Kidney (tissue), 14 donors: ENCODE data around the gene TMEM131. TPM values are rescaled to one million over a fixed set of nuclear protein-coding genes. Genes with fewer than 3 reads are reported as not detected.

Source experiments
- DNase-seq, 5 donors: peaks; one replicate each; pipeline ENCODE4 v3.0.0-alpha.2; 2013 to 2020
- FAIRE-seq: peaks from 2 replicates; lab custom pipeline; 2012; peaks lifted over from hg19 to GRCh38; lab: Jason Lieb, UNC
- H3K27ac ChIP-seq, 2 donors: one replicate each; pipeline ENCODE4 v1.7.0; 2013; ENCODE audit warnings: low read depth in 2 of 2, low read length in 2 of 2, inconsistent platforms in 1 of 2
- H3K27me3 ChIP-seq: one replicate; pipeline ENCODE4 v1.7.1; 2013; ENCODE audit warnings: low read length, inconsistent platforms; ENCODE audit not compliant: control insufficient read depth, insufficient read depth
- H3K36me3 ChIP-seq, 3 donors: one replicate each; pipeline versions ENCODE4 v1.7.0 to v1.7.1; 2013; ENCODE audit warnings: low read length in 3 of 3, control low read depth in 1 of 3, inconsistent platforms in 1 of 3; ENCODE audit not compliant: insufficient read depth in 3 of 3, control insufficient read depth in 2 of 3
- H3K4me1 ChIP-seq, 3 donors: one replicate each; pipeline versions ENCODE4 v1.7.0 to v1.7.1; 2013; ENCODE audit warnings: low read length in 3 of 3, inconsistent platforms in 1 of 3, low read depth in 1 of 3; ENCODE audit not compliant: control insufficient read depth in 2 of 3, insufficient read depth in 2 of 3
- H3K4me3 ChIP-seq, 3 donors: one replicate each; pipeline versions ENCODE4 v1.7.0 to v1.8.1; 2013; ENCODE audit warnings: low read length in 3 of 3, control low read depth in 1 of 3, inconsistent platforms in 1 of 3
- H3K9ac ChIP-seq, 3 donors: one replicate each; pipeline versions ENCODE4 v1.7.0 to v1.7.1; 2013; ENCODE audit warnings: low read length in 3 of 3, control low read depth in 1 of 3, inconsistent platforms in 1 of 3
- H3K9me3 ChIP-seq, 3 donors: one replicate each; pipeline versions ENCODE4 v1.7.0 to v1.7.1; 2013; ENCODE audit warnings: low read length in 3 of 3, control low read depth in 1 of 3, inconsistent platforms in 1 of 3; ENCODE audit not compliant: control insufficient read depth in 2 of 3, insufficient read depth in 1 of 3
- CTCF ChIP-seq: IDR thresholded peaks from 3 replicates; pipeline ENCODE4 v1.5.1; 2012; ENCODE audit warnings: mild to moderate bottlenecking, moderate library complexity, borderline replicate concordance; ENCODE audit not compliant: insufficient read depth; ENCODE audit errors: extremely low read depth
- intact Hi-C: fragments of 100-400 bp; cut with DNase I; formaldehyde crosslinking; loops from one replicate; pipeline ENCODE4 v1.11.1; 2022
- polyA plus RNA-seq: library from polyadenylated mRNA; stranded (reverse); fragments of 350-450 nt; fragmentation: Illumina TruSeq; extraction: RNeasy Lipid Tissue Mini Kit (QIAGEN cat#74804); gene quantifications from one replicate; pipeline ENCODE4 v1.2.3, GENCODE V29; 2014; ENCODE audit warnings: low read depth, low replicate concordance; ENCODE audit not compliant: insufficient read depth
- total RNA-seq: library from RNA; stranded (reverse); fragmentation: NEBNext Ultra II Directional; extraction: Animal tissue kit (Norgen Biotek cat#: 25700); gene quantifications from one replicate; pipeline ENCODE4 v1.2.1, GENCODE V29; 2021
- donor health status: control.
- donor health status: control.
- donor health status: control.
- donor health status: control.
- donor health status: control.
- donor health status: DM: yes; HTN: yes; CAD: no.
- donor health status: Normal renal cell carcinoma (clear cell type).

Gene TMEM131
- total and polyA plus RNA-seq, 2 donors from 2014 or later: 8.0 to 38.4 TPM

- no peak overlapping the region for H3K27ac ChIP-seq
- H3K9me3 ChIP-seq: no peaks in the 10 kb centered on the region
- no peak for FAIRE-seq
Observed at GRCh38 chr2:97754690-97755346, 240.9 kb downstream of the TMEM131 start.

GRCh38 chr2:97752342-97753334 is 243.1 kb downstream of the TMEM131 start:
- peaks cover 2 to 16% (median 8%) of the 10 kb centered on the region in 3 donors for H3K36me3 ChIP-seq
- no peak for DNase-seq
- no peak overlapping the region for H3K9ac ChIP-seq
- no peaks in the 10 kb centered on the region for H3K9me3 ChIP-seq
- H3K4me1 ChIP-seq: no peaks in the 10 kb centered on the region
- no peak overlapping the region for H3K27ac ChIP-seq
- intact Hi-C loops: no loop called here
- no peak overlapping the region for H3K4me3 ChIP-seq
- FAIRE-seq: no peak
- no peak for TF ChIP-seq CTCF
- no peaks in the 10 kb centered on the region for H3K27me3 ChIP-seq

More at GRCh38 chr2:97754690-97755346, 240.9 kb downstream of the TMEM131 start:
- H3K36me3 ChIP-seq: peaks cover 5 to 35% (median 19%) of the 10 kb centered on the region in 3 donors
- TF ChIP-seq CTCF: no peak
- no peak overlapping the region for H3K4me3 ChIP-seq
- intact Hi-C loops: no loop called here
- H3K27me3 ChIP-seq: no peaks in the 10 kb centered on the region
- H3K9ac ChIP-seq: no peak overlapping the region
- no peaks in the 10 kb centered on the region for H3K4me1 ChIP-seq
- no peak for DNase-seq

GRCh38 chr2:97751752-97752151 is 244.0 kb downstream of the TMEM131 start:
- peaks cover 2 to 12% (median 5%) of the 10 kb centered on the region in 3 donors for H3K36me3 ChIP-seq
- no peak overlapping the region for H3K9ac ChIP-seq
- no peak overlapping the region for H3K27ac ChIP-seq
- FAIRE-seq (no peak), DNase-seq (no peak)
- peaks cover 0 to under 1% (median 0%) of the 10 kb centered on the region in 3 donors for H3K4me1 ChIP-seq
- no peaks in the 10 kb centered on the region for H3K9me3 ChIP-seq
- no peak overlapping the region for H3K4me3 ChIP-seq
- intact Hi-C loops: no loop called here
- no peak for TF ChIP-seq CTCF
- no peaks in the 10 kb centered on the region for H3K27me3 ChIP-seq
